ENCODE data around the gene VCAN. TPM values are rescaled to one million over a fixed set of nuclear protein-coding genes. Genes with fewer than 3 reads are reported as not detected.

The VCAN gene
- total RNA-seq, 2 donors from 2014 or later, result 9.8 to 27.2 TPM

DNA sequence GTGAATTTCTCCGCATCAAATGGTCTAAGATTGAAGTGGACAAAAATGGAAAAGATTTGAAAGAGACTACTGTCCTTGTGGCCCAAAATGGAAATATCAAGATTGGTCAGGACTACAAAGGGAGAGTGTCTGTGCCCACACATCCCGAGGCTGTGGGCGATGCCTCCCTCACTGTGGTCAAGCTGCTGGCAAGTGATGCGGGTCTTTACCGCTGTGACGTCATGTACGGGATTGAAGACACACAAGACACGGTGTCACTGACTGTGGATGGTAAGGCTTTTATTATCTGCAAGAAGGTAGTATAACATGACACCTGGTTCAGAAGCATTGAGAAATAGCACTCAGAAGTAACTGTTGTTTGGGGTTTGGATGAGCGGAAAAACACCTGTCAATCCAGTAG lies 18.7 kb downstream of the VCAN start:
- no peak overlapping the region for H3K4me3 ChIP-seq
- TF ChIP-seq CTCF (IDR thresholded peaks at IDR 0.05), result no peak
- H3K27me3 ChIP-seq, result no peaks in the 10 kb centered on the region
- H3K27ac ChIP-seq, result no peak overlapping the region
- no peaks in the 10 kb centered on the region for H3K36me3 ChIP-seq
- H3K4me1 ChIP-seq, result no peaks in the 10 kb centered on the region
- H3K9ac ChIP-seq (ENCODE audit: low read depth in 2 of 2, low read length in 2 of 2), result no peak overlapping the region
- no peak for DNase-seq
- no peaks in the 10 kb centered on the region for H3K9me3 ChIP-seq
- intact Hi-C loops (cut with DNase I), result no loop called here

DNA sequence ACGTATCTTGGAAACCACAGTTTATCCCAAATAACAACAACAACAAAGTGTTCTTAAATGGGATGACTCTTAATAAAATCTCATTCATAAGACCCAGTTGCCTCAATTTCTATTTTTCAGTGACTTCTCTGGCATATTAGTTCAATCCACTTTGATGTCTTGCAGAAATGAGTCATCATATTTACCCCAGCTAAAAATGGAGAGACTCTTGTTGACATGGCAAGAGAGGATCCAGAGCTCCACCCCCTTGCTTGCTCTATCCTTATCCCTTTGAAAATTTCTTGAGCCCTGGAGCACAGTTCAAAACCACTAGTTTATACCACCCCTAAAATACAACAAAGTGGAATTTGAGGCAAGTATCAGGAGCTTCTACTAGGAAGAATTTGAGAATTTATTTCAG lies 20.8 kb downstream of the VCAN start:
- intact Hi-C loops (cut with DNase I), result no loop called here
- Histone ChIP-seq H3K27me3 (no peaks in the 10 kb centered on the region), H3K4me3 (no peak overlapping the region), H3K27ac (no peak overlapping the region), H3K36me3 (no peaks in the 10 kb centered on the region), H3K9me3 (no peaks in the 10 kb centered on the region), H3K9ac (ENCODE audit: low read depth in 2 of 2, low read length in 2 of 2) (no peak overlapping the region), H3K4me1 (no peaks in the 10 kb centered on the region)
- no peak for TF ChIP-seq CTCF (IDR thresholded peaks at IDR 0.05)
- DNase-seq, result no peak

GRCh38 chr5:83493644-83494043 lies 22.1 kb downstream of the VCAN start:
- Histone ChIP-seq H3K27ac (no peak overlapping the region), H3K9me3 (no peaks in the 10 kb centered on the region), H3K9ac (ENCODE audit: low read depth in 2 of 2, low read length in 2 of 2) (no peak overlapping the region), H3K4me1 (no peaks in the 10 kb centered on the region), H3K36me3 (no peaks in the 10 kb centered on the region), H3K27me3 (no peaks in the 10 kb centered on the region), H3K4me3 (no peak overlapping the region)
- intact Hi-C loops (cut with DNase I), result no loop called here
- no peak for DNase-seq
- no peak for TF ChIP-seq CTCF (IDR thresholded peaks at IDR 0.05)

GRCh38 chr5:83494087-83494620 lies 22.6 kb downstream of the VCAN start:
- Histone ChIP-seq H3K4me3 (no peak overlapping the region), H3K9ac (ENCODE audit: low read depth in 2 of 2, low read length in 2 of 2) (no peak overlapping the region), H3K9me3 (no peaks in the 10 kb centered on the region), H3K4me1 (no peaks in the 10 kb centered on the region), H3K27ac (no peak overlapping the region), H3K36me3 (no peaks in the 10 kb centered on the region), H3K27me3 (no peaks in the 10 kb centered on the region)
- TF ChIP-seq CTCF (IDR thresholded peaks at IDR 0.05), result no peak
- no peak for DNase-seq
- intact Hi-C loops (cut with DNase I), result no loop called here

DNA sequence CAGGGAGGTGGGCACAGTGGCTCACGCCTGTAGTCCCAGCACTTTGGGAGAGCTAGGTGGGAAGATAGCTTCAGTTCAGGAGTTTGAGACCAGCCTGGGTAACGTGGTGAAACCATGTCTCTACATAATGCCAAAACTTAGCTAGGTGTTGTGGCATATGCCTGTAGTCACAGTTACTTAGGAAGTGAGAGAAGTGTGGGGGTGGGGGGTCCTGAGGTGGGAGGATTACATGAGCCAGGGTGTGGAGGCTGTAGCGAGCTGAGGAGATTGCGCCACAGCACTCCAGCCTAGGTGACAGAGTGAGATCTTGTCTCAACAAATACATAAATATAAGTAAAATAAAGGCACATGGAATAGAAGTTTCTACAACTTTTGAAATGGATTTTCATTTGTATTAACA lies 23.1 kb downstream of the VCAN start:
- H3K27ac ChIP-seq, result no peak overlapping the region
- intact Hi-C loops (cut with DNase I), result no loop called here
- H3K9ac ChIP-seq (ENCODE audit: low read depth in 2 of 2, low read length in 2 of 2), result no peak overlapping the region
- TF ChIP-seq CTCF (IDR thresholded peaks at IDR 0.05), result no peak
- no peaks in the 10 kb centered on the region for H3K9me3 ChIP-seq
- DNase-seq, result no peak
- H3K4me1 ChIP-seq, result no peaks in the 10 kb centered on the region
- no peak overlapping the region for H3K4me3 ChIP-seq
- H3K27me3 ChIP-seq, result no peaks in the 10 kb centered on the region
- H3K36me3 ChIP-seq, result no peaks in the 10 kb centered on the region

All from colonic mucosa (tissue), 4 donors.